GM12878 (cell line): Measurements from ENCODE around the gene KATNB1. TPM values are rescaled to one million over a fixed set of nuclear protein-coding genes. Genes with fewer than 3 reads are reported as not detected.

Experiments used
- ATAC-seq: fragments of 200-7000 bp; cut with Tn5 transposase; 3 replicates; pipeline ENCODE4 v1.9.1; 2020; ENCODE audit warnings: mild to moderate bottlenecking, moderate library complexity
- BruUV-seq: library from RNA; stranded (reverse); fragments of 400-500 nt; replicated peaks from 2 replicates; lab custom pipeline; 2021; lab: Mats Ljungman, UMichigan
- CTCF ChIA-PET: fragments of 300-600 bp; sonication (Branson Sonifier 250); formaldehyde crosslinking; extraction: SDS; loops from one replicate; lab custom pipeline; 2021; ENCODE audit warnings: inconsistent platforms; lab: Yijun Ruan, JAX
- POLR2A ChIA-PET: fragments of 350-600 bp; formaldehyde crosslinking; extraction: SDS; loops from one replicate; lab custom pipeline; 2021; ENCODE audit warnings: inconsistent platforms; lab: Charles Lee
- RAD21 ChIA-PET: fragments of 300-600 bp; sonication (Branson Sonifier 250); formaldehyde crosslinking; loops from one replicate; lab custom pipeline; 2023; ENCODE audit warnings: antibody characterized with exemption; ENCODE audit not compliant: unreplicated experiment; lab: Charles Lee
- SMC1A ChIA-PET: fragments of 300-600 bp; sonication (Branson Sonifier 250); formaldehyde crosslinking; loops from one replicate; lab custom pipeline; 2023; ENCODE audit not compliant: unreplicated experiment, uncharacterized antibody; lab: Charles Lee
- DNase-seq: peaks from one replicate; pipeline ENCODE4 v3.0.0-alpha.2; 2011; ENCODE audit warnings: low read depth, low spot score
- FAIRE-seq: peaks from 3 replicates; lab custom pipeline; 2011; peaks lifted over from hg19 to GRCh38; lab: Jason Lieb, UNC
- H2AFZ ChIP-seq: 2 replicates; pipeline ENCODE4 v1.6.0; 2011; ENCODE audit warnings: low read depth, low read length, control low read depth; ENCODE audit not compliant: control insufficient read depth
- H3K27ac ChIP-seq: 2 replicates; pipeline ENCODE4 v1.5.1; 2011; ENCODE audit warnings: control low read depth; ENCODE audit not compliant: control insufficient read depth, insufficient read depth
- H3K27me3 ChIP-seq, 2 experiments: replicated peaks in 1 of 2; 2 replicates each; pipeline versions ENCODE4 v1.6.0 to v1.6.1; 2011; ENCODE audit warnings: low read length in 1 of 2; ENCODE audit not compliant: control insufficient read depth in 2 of 2, insufficient read depth in 2 of 2
- H3K36me3 ChIP-seq, 2 experiments: 2 replicates each; pipeline ENCODE4 v1.5.1; 2011; ENCODE audit warnings: low read length in 1 of 2; ENCODE audit not compliant: control insufficient read depth in 2 of 2, insufficient read depth in 2 of 2
- H3K4me1 ChIP-seq: 2 replicates; pipeline ENCODE4 v1.6.1; 2011; ENCODE audit warnings: mild to moderate bottlenecking, low read length, moderate library complexity, mixed read lengths; ENCODE audit not compliant: control insufficient read depth, insufficient read depth
- H3K4me2 ChIP-seq: 2 replicates; pipeline ENCODE4 v1.6.0; 2011; ENCODE audit warnings: control low read depth; ENCODE audit not compliant: control insufficient read depth, insufficient read depth
- H3K4me3 ChIP-seq: fragments of 200-600 bp; sonication (generic); 2 replicates; pipeline ENCODE4 v1.5.1; 2016
- H3K79me2 ChIP-seq: 2 replicates; pipeline ENCODE4 v1.6.0; 2011; ENCODE audit warnings: low read length; ENCODE audit not compliant: control insufficient read depth, insufficient read depth
- H3K9ac ChIP-seq: 2 replicates; pipeline ENCODE4 v1.8.0; 2011; ENCODE audit warnings: low read length, control low read depth, mixed read lengths; ENCODE audit not compliant: control insufficient read depth, insufficient read depth
- H3K9me3 ChIP-seq: replicated peaks from 3 replicates; pipeline ENCODE4 v1.5.1; 2011; ENCODE audit warnings: mild to moderate bottlenecking, low read length; ENCODE audit not compliant: control insufficient read depth, insufficient read depth
- H4K20me1 ChIP-seq: 2 replicates; pipeline ENCODE4 v1.6.0; 2011; ENCODE audit not compliant: control insufficient read depth, insufficient read depth
- CREM ChIP-seq: IDR thresholded peaks from 2 replicates; pipeline ENCODE4 v1.6.1; 2014; ENCODE audit warnings: antibody characterized with exemption, low read depth
- DPF2 ChIP-seq: fragments of 450-650 bp; IDR thresholded peaks from 2 replicates; pipeline ENCODE4 v1.6.1; 2017; ENCODE audit warnings: mild to moderate bottlenecking
- HSF1 ChIP-seq: fragments of 150-350 bp; IDR thresholded peaks from 2 replicates; pipeline ENCODE4 v1.6.1; 2014; ENCODE audit warnings: mild to moderate bottlenecking, low read depth, low read length
- NFIC ChIP-seq: IDR thresholded peaks from 2 replicates; pipeline ENCODE4 v1.6.1; 2012; ENCODE audit warnings: low read depth, mild to moderate bottlenecking, inconsistent platforms, low read length, moderate library complexity
- PBX3 ChIP-seq: IDR thresholded peaks from 2 replicates; pipeline ENCODE4 v1.6.1; 2011; ENCODE audit warnings: mild to moderate bottlenecking, low read depth, low read length, moderate library complexity; ENCODE audit not compliant: insufficient replicate concordance
- PML ChIP-seq: IDR thresholded peaks from 2 replicates; pipeline ENCODE4 v1.6.1; 2012; ENCODE audit warnings: low read length, inconsistent platforms
- RAD51 ChIP-seq: fragments of 450-650 bp; IDR thresholded peaks from 2 replicates; pipeline ENCODE4 v1.6.1; 2016; ENCODE audit warnings: moderate library complexity, mild to moderate bottlenecking, inconsistent platforms
- SMAD1 ChIP-seq: fragments of 450-650 bp; IDR thresholded peaks from 2 replicates; pipeline ENCODE4 v1.6.1; 2018; ENCODE audit warnings: mild to moderate bottlenecking, low read depth; ENCODE audit not compliant: partially characterized antibody
- SRF ChIP-seq, 2 experiments: IDR thresholded peaks; 2 replicates each; pipeline ENCODE4 v1.6.1; 2011; ENCODE audit warnings: low read depth in 2 of 2, low read length in 2 of 2, mild to moderate bottlenecking in 1 of 2, moderate library complexity in 1 of 2
- YBX1 ChIP-seq: fragments of 450-650 bp; IDR thresholded peaks from 2 replicates; pipeline ENCODE4 v1.6.1; 2016; ENCODE audit warnings: antibody characterized with exemption
- WGBS: methylation state at CpG from one replicate; pipeline ENCODE4 v1.1.6; 2016; ENCODE audit warnings: low lambda C conversion rate; ENCODE audit not compliant: insufficient replicate concordance, insufficient coverage; ENCODE audit errors: missing lambda C conversion rate; 5-methylcytosine and 5-hydroxymethylcytosine counted together
- in situ Hi-C: fragments of 300-500 bp; cut with MboI; formaldehyde crosslinking; loops from 9 replicates; pipeline ENCODE4 v1.14.3; 2018; ENCODE audit warnings: mixed read lengths
- intact Hi-C: fragments of 100-400 bp; cut with micrococcal nuclease; formaldehyde crosslinking; loops from one replicate; pipeline ENCODE4 v1.14.2; 2022; ENCODE audit not compliant: unreplicated experiment
- polyA plus RNA-seq, 11 experiments: library from polyadenylated mRNA; depleted of rRNA in 4 of 11; unstranded in 6 of 11; stranded (reverse) in 5 of 11; fragments of >200 nt; fragmentation: Nextera tagmentation in 4 of 11; fragmentation: Illumina TruSeq in 1 of 11; extraction: Ambion mirVana in 4 of 11; extraction: Trizol in 1 of 11; gene quantifications; 1 replicate in 1 of 11; 2 replicates in 10 of 11; pipeline versions ENCODE4 v1.2.1 to v1.2.3, GENCODE V29; 2011 to 2016; ENCODE audit warnings: inconsistent platforms in 2 of 11, missing spikeins in 2 of 11, low read depth in 1 of 11
- total RNA-seq, 4 experiments: library from RNA; depleted of rRNA in 3 of 4; stranded (reverse); fragments of >200 nt in 3 of 4; fragmentation: Illumina TruSeq in 1 of 4; extraction: Trizol in 1 of 4; gene quantifications; 2 replicates each; pipeline versions ENCODE4 v1.2.1 to v1.2.3, GENCODE V29; 2013 to 2021
- TF ChIP-seq, protein P1 (sequence below): IDR thresholded peaks from 2 replicates; pipeline ENCODE4 v1.6.1; 2012; ENCODE audit warnings: low read depth, low read length, improper control_type of control experiment
- TF ChIP-seq, protein P2 (sequence below): fragments of 450-650 bp; IDR thresholded peaks from 2 replicates; pipeline ENCODE4 v1.6.1; 2017; ENCODE audit warnings: antibody characterized with exemption, mild to moderate bottlenecking, moderate library complexity

KATNB1 gene
- total and polyA plus RNA-seq, 10 of the 15 experiments (the other 5 are each of a cell fraction or from before 2014, with no cell fraction given) = 0.71 to 46.5 (median 19.5) TPM

DNA sequence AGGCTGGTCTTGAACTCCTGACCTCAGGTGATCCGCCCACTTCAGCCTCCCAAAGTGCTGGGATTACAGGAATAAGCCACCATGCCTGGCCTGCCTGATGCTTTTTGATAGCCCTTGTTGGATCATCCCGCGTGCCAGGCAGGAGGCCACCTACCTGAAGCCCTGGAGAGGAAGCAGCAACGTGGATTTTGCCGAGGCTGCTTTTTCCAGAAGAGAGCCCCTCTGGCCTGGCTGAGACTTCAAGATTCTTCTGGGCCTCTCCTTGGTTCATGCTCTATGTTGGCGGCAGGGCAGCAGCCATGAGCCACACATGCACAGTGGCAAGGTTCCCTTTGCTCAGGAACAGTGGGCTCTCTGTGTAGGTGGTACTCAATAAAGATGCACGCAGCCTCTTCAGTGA lies 11.5 kb downstream of the KATNB1 start:
- SMC1A ChIA-PET = no interaction called here
- no TSS peak for BruUV-seq

More for the DNA sequence above, 11.5 kb downstream of the KATNB1 start:
- ATAC-seq = no peak
- H3K4me1 ChIP-seq = no peaks in the 10 kb centered on the region
- FAIRE-seq = no peak
- CTCF ChIA-PET = no interaction called here
- in situ Hi-C loops = no loop called here
- H3K4me2 ChIP-seq = no peak overlapping the region
- DNase-seq = no peak
- H3K9me3 ChIP-seq = no peaks in the 10 kb centered on the region
- H3K4me3 ChIP-seq = no peak overlapping the region
- no peaks in the 10 kb centered on the region for H4K20me1 ChIP-seq
- H2AFZ ChIP-seq = no peak overlapping the region
- H3K36me3 ChIP-seq = peaks cover 0 to 2% of the 10 kb centered on the region in 2 experiments; a peak in 2 of 4 replicates
- WGBS = 81% methylated on average over 6 of the region's 7 CpGs
- TF ChIP-seq RAD51 (no peak), DPF2 (no peak), HSF1 (no peak), NFIC (no peak), CREM (no peak), SMAD1 (no peak), PML (no peak), SRF (IDR thresholded peaks at IDR 0.05; ENCODE audit: low read depth in 2 of 2, low read length in 2 of 2) (no peak), YBX1 (no peak), PBX3 (no peak)
- TF ChIP-seq, protein P1, sequence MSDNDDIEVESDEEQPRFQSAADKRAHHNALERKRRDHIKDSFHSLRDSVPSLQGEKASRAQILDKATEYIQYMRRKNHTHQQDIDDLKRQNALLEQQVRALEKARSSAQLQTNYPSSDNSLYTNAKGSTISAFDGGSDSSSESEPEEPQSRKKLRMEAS = no peak
- TF ChIP-seq, protein P2, sequence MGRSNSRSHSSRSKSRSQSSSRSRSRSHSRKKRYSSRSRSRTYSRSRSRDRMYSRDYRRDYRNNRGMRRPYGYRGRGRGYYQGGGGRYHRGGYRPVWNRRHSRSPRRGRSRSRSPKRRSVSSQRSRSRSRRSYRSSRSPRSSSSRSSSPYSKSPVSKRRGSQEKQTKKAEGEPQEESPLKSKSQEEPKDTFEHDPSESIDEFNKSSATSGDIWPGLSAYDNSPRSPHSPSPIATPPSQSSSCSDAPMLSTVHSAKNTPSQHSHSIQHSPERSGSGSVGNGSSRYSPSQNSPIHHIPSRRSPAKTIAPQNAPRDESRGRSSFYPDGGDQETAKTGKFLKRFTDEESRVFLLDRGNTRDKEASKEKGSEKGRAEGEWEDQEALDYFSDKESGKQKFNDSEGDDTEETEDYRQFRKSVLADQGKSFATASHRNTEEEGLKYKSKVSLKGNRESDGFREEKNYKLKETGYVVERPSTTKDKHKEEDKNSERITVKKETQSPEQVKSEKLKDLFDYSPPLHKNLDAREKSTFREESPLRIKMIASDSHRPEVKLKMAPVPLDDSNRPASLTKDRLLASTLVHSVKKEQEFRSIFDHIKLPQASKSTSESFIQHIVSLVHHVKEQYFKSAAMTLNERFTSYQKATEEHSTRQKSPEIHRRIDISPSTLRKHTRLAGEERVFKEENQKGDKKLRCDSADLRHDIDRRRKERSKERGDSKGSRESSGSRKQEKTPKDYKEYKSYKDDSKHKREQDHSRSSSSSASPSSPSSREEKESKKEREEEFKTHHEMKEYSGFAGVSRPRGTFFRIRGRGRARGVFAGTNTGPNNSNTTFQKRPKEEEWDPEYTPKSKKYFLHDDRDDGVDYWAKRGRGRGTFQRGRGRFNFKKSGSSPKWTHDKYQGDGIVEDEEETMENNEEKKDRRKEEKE = no peak
- intact Hi-C loops = no loop called here
- no peaks in the 10 kb centered on the region for H3K79me2 ChIP-seq
- RAD21 ChIA-PET = no interaction called here
- H3K9ac ChIP-seq = no peak overlapping the region
- no peaks in the 10 kb centered on the region for H3K27me3 ChIP-seq
- H3K27ac ChIP-seq = no peak overlapping the region
- POLR2A ChIA-PET = no interaction called here
